ENCODE results near the gene CLCF1. TPM values are rescaled to one million over a fixed set of nuclear protein-coding genes. Genes with fewer than 3 reads are reported as not detected.

The CLCF1 gene
- 6.2 and 6.9 TPM in 2 replicates for total RNA-seq

GRCh38 chr11:67372993-67373647, at the start of gene CLCF1:
Gene CLCF1 (minus strand): TSS chr11:67373598. CDS start chr11:67373539, 59 bp downstream.
- H3K27ac ChIP-seq (ENCODE audit: low read depth, low read length): peak within 1 kb of the TSS; percentile 98
- H4K20me1 ChIP-seq (ENCODE audit: insufficient read depth, low read length): peaks cover 35% of the 10 kb centered on the region
- no peaks in the 10 kb centered on the region for H3K9me3 ChIP-seq (ENCODE audit: low read depth, low read length)
- peak within 1 kb of the TSS; percentile 84 for H3K4me2 ChIP-seq (ENCODE audit: insufficient read depth, low read length)
- TF ChIP-seq CTCF (IDR thresholded peaks at IDR 0.05; ENCODE audit: extremely low read depth, low read depth, low read length): no peak
- DNase-seq (ENCODE audit: insufficient read length, low spot score, missing footprints): peak; percentile 97
- H3K4me3 ChIP-seq (ENCODE audit: insufficient read depth, low read length): peak within 1 kb of the TSS; percentile 85
- H3K4me1 ChIP-seq (ENCODE audit: insufficient read depth, low read length): peaks cover 60% of the 10 kb centered on the region
- no peaks in the 10 kb centered on the region for H3K36me3 ChIP-seq (ENCODE audit: insufficient read depth, low read length)
- peaks cover 48% of the 10 kb centered on the region for H3K79me2 ChIP-seq (ENCODE audit: insufficient read depth, low read length)
- H3K27me3 ChIP-seq (ENCODE audit: insufficient read depth, low read length): no peaks in the 10 kb centered on the region
- H2AFZ ChIP-seq (ENCODE audit: low read length): no peak within 1 kb of the TSS

GRCh38 chr11:67422891-67423290, 49.5 kb upstream of the CLCF1 start:
- H3K79me2 ChIP-seq (ENCODE audit: insufficient read depth, low read length): no peaks in the 10 kb centered on the region
- H3K9me3 ChIP-seq (ENCODE audit: low read depth, low read length): no peaks in the 10 kb centered on the region
- H3K27me3 ChIP-seq (ENCODE audit: insufficient read depth, low read length): no peaks in the 10 kb centered on the region
- no peaks in the 10 kb centered on the region for H4K20me1 ChIP-seq (ENCODE audit: insufficient read depth, low read length)
- H3K4me2 ChIP-seq (ENCODE audit: insufficient read depth, low read length): no peak overlapping the region
- no peak overlapping the region for H3K4me3 ChIP-seq (ENCODE audit: insufficient read depth, low read length)
- DNase-seq (ENCODE audit: insufficient read length, low spot score, missing footprints): no peak
- TF ChIP-seq CTCF (IDR thresholded peaks at IDR 0.05; ENCODE audit: extremely low read depth, low read depth, low read length): no peak
- no peak overlapping the region for H2AFZ ChIP-seq (ENCODE audit: low read length)
- no peak overlapping the region for H3K27ac ChIP-seq (ENCODE audit: low read depth, low read length)
- peaks cover 4% of the 10 kb centered on the region for H3K4me1 ChIP-seq (ENCODE audit: insufficient read depth, low read length)
- no peaks in the 10 kb centered on the region for H3K36me3 ChIP-seq (ENCODE audit: insufficient read depth, low read length)

- peak overlapping the region; percentile 69 for H3K4me2 ChIP-seq (ENCODE audit: insufficient read depth, low read length)
- no peak for TF ChIP-seq CTCF (IDR thresholded peaks at IDR 0.05; ENCODE audit: extremely low read depth, low read depth, low read length)
- peak overlapping the region; percentile 75 for H3K4me3 ChIP-seq (ENCODE audit: insufficient read depth, low read length)
Observed at GRCh38 chr11:67421430-67422031, 48.1 kb upstream of the CLCF1 start.

GRCh38 chr11:67420646-67421429, 47.4 kb upstream of the CLCF1 start:
- H2AFZ ChIP-seq (ENCODE audit: low read length): peak overlapping the region; percentile 71
- H4K20me1 ChIP-seq (ENCODE audit: insufficient read depth, low read length): peaks cover 5% of the 10 kb centered on the region
- H3K36me3 ChIP-seq (ENCODE audit: insufficient read depth, low read length): no peaks in the 10 kb centered on the region
- no peaks in the 10 kb centered on the region for H3K27me3 ChIP-seq (ENCODE audit: insufficient read depth, low read length)
- peak overlapping the region; percentile 69 for H3K4me2 ChIP-seq (ENCODE audit: insufficient read depth, low read length)
- peak overlapping the region; percentile 8 for H3K27ac ChIP-seq (ENCODE audit: low read depth, low read length)
- no peak for TF ChIP-seq CTCF (IDR thresholded peaks at IDR 0.05; ENCODE audit: extremely low read depth, low read depth, low read length)
- H3K4me3 ChIP-seq (ENCODE audit: insufficient read depth, low read length): peak overlapping the region; percentile 75
- peaks cover 3% of the 10 kb centered on the region for H3K4me1 ChIP-seq (ENCODE audit: insufficient read depth, low read length)
- H3K79me2 ChIP-seq (ENCODE audit: insufficient read depth, low read length): no peaks in the 10 kb centered on the region
- DNase-seq (ENCODE audit: insufficient read length, low spot score, missing footprints): peak; percentile 100
- H3K9me3 ChIP-seq (ENCODE audit: low read depth, low read length): no peaks in the 10 kb centered on the region

More at GRCh38 chr11:67421430-67422031, 48.1 kb upstream of the CLCF1 start:
- H2AFZ ChIP-seq (ENCODE audit: low read length): peak overlapping the region; percentile 41
- H3K9me3 ChIP-seq (ENCODE audit: low read depth, low read length): no peaks in the 10 kb centered on the region
- no peaks in the 10 kb centered on the region for H3K27me3 ChIP-seq (ENCODE audit: insufficient read depth, low read length)
- no peaks in the 10 kb centered on the region for H3K36me3 ChIP-seq (ENCODE audit: insufficient read depth, low read length)
- H3K4me1 ChIP-seq (ENCODE audit: insufficient read depth, low read length): peaks cover 3% of the 10 kb centered on the region
- H4K20me1 ChIP-seq (ENCODE audit: insufficient read depth, low read length): peaks cover 5% of the 10 kb centered on the region
- no peaks in the 10 kb centered on the region for H3K79me2 ChIP-seq (ENCODE audit: insufficient read depth, low read length)
- DNase-seq (ENCODE audit: insufficient read length, low spot score, missing footprints): no peak
- no peak overlapping the region for H3K27ac ChIP-seq (ENCODE audit: low read depth, low read length)

All from osteoblast (primary cell).